ENCODE results near the gene PPP6R3.

Gene PPP6R3

DNA sequence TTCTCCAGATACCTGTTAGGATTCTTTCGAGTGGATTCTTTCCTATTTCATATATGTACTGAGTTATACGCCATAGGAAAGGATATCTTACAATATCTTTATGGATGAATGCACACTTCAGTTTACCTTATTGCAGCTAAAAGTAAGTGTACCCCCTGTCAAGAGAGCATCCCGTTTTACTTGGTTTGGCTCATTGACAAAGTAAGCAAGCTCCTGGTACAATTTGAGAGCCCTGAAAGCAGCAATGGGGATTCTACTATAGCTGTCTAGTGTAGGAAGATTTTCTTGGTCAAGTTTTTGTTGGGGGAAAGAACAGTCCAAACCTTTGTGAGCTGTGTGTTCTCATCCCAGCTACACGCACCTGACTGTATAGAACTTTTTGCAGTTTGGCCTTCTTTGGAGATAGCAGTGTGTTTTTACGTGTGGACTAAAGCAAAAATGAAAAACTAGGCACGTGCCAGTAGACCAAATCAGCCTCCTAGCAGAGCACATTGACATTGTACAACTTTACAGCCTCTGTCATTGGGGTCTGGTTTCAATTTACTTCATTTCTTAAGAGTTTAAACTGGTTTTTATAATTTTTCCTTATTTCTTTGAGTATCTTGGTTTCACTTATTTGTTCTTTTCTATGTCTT, 44.0 kb downstream of the PPP6R3 start:
- no peak overlapping the region for H3K18ac ChIP-seq (ENCODE audit: low read length)
- no peak overlapping the region for H3K4me3 ChIP-seq (ENCODE audit: low read depth, low read length)
- no peaks in the 10 kb centered on the region for H3K36me3 ChIP-seq (ENCODE audit: control insufficient read depth in 1 of 2, insufficient read depth in 2 of 2, low read length in 2 of 2)
- no peak overlapping the region for H2BK5ac ChIP-seq (ENCODE audit: low read depth, low read length, poor library complexity)
- no peaks in the 10 kb centered on the region for H3K9me3 ChIP-seq (ENCODE audit: insufficient read depth, low read depth, low read length)
- H4K91ac ChIP-seq (ENCODE audit: low read depth, low read length), result no peak overlapping the region
- H3K9ac ChIP-seq (ENCODE audit: low read length), result no peak overlapping the region
- H3K27ac ChIP-seq (ENCODE audit: low read depth, low read length), result no peak overlapping the region
- H3K27me3 ChIP-seq (ENCODE audit: insufficient read depth, low read length), result no peaks in the 10 kb centered on the region
- peaks cover 13% of the 10 kb centered on the region for H3K79me2 ChIP-seq (ENCODE audit: control insufficient read depth, insufficient read depth, low read length, poor library complexity)
- H4K8ac ChIP-seq (ENCODE audit: low read depth, low read length), result no peak overlapping the region
- no peak overlapping the region for H3K14ac ChIP-seq (ENCODE audit: low read length)
- no peak overlapping the region for H4K12ac ChIP-seq (ENCODE audit: low read depth, low read length)
- H2BK120ac ChIP-seq (ENCODE audit: insufficient read depth, low read length, poor library complexity), result no peak overlapping the region
- H3K4me1 ChIP-seq (ENCODE audit: control insufficient read depth in 1 of 2, insufficient read depth in 2 of 2, low read length in 2 of 2), result peaks cover 0 to 6% of the 10 kb centered on the region in 2 experiments
- no peak for DNase-seq
- no peak overlapping the region for H2AFZ ChIP-seq (ENCODE audit: insufficient read depth, low read length, poor library complexity)
- H3K4ac ChIP-seq (ENCODE audit: low read depth, low read length), result peak overlapping the region; percentile 47
- no peak overlapping the region for H3K4me2 ChIP-seq (ENCODE audit: low read length)
- no peak overlapping the region for H2AK5ac ChIP-seq (ENCODE audit: low read length)
- no peak overlapping the region for H3K23ac ChIP-seq (ENCODE audit: low read length)
- H3K79me1 ChIP-seq (ENCODE audit: low read length), result no peaks in the 10 kb centered on the region
- no peak overlapping the region for H2BK12ac ChIP-seq (ENCODE audit: low read length)
- no CpG with 5 or more reads among the region's 6 CpGs for WGBS (ENCODE audit: extremely low coverage, insufficient coverage, insufficient read length)

DNA sequence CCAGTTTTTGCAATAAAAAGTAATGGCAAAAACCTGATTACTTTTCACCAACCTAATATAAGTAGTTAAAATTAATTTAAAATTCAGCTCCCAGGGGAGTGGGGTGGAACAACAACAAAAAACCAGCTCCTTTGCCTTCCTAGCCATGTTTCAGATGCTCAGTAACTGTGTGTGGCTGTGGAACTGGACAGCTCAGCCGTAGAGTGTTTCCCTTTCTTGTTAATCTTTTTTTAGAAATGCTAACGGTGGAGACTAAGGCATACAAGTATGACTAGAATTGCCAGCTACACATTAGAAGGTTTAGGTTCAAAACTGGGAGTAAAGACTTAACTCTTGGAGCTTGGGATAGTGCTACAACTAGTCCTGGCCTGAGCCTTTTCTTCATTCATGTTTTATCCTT, 45.0 kb downstream of the PPP6R3 start:
- H2BK120ac ChIP-seq (ENCODE audit: insufficient read depth, low read length, poor library complexity), result no peak overlapping the region
- no peak overlapping the region for H2AK5ac ChIP-seq (ENCODE audit: low read length)
- DNase-seq, result no peak
- peaks cover 0 to 3% of the 10 kb centered on the region in 2 experiments for H3K36me3 ChIP-seq (ENCODE audit: control insufficient read depth in 1 of 2, insufficient read depth in 2 of 2, low read length in 2 of 2)
- no peak overlapping the region for H3K23ac ChIP-seq (ENCODE audit: low read length)
- no peak overlapping the region for H2AFZ ChIP-seq (ENCODE audit: insufficient read depth, low read length, poor library complexity)
- no peak overlapping the region for H3K27ac ChIP-seq (ENCODE audit: low read depth, low read length)
- H3K18ac ChIP-seq (ENCODE audit: low read length), result no peak overlapping the region
- no peak overlapping the region for H2BK12ac ChIP-seq (ENCODE audit: low read length)
- no peak overlapping the region for H3K4me3 ChIP-seq (ENCODE audit: low read depth, low read length)
- no peaks in the 10 kb centered on the region for H3K79me1 ChIP-seq (ENCODE audit: low read length)
- H3K4me2 ChIP-seq (ENCODE audit: low read length), result no peak overlapping the region
- H3K14ac ChIP-seq (ENCODE audit: low read length), result no peak overlapping the region
- H4K8ac ChIP-seq (ENCODE audit: low read depth, low read length), result no peak overlapping the region
- WGBS (ENCODE audit: extremely low coverage, insufficient coverage, insufficient read length), result no CpG with 5 or more reads among the region's 2 CpGs
- no peaks in the 10 kb centered on the region for H3K27me3 ChIP-seq (ENCODE audit: insufficient read depth, low read length)
- H3K4ac ChIP-seq (ENCODE audit: low read depth, low read length), result peak overlapping the region; percentile 6
- peaks cover 15% of the 10 kb centered on the region for H3K79me2 ChIP-seq (ENCODE audit: control insufficient read depth, insufficient read depth, low read length, poor library complexity)
- H3K9me3 ChIP-seq (ENCODE audit: insufficient read depth, low read depth, low read length), result no peaks in the 10 kb centered on the region
- no peak overlapping the region for H3K9ac ChIP-seq (ENCODE audit: low read length)
- H2BK5ac ChIP-seq (ENCODE audit: low read depth, low read length, poor library complexity), result no peak overlapping the region
- H3K4me1 ChIP-seq (ENCODE audit: control insufficient read depth in 1 of 2, insufficient read depth in 2 of 2, low read length in 2 of 2), result peaks cover 0 to 6% of the 10 kb centered on the region in 2 experiments
- H4K12ac ChIP-seq (ENCODE audit: low read depth, low read length), result no peak overlapping the region
- H4K91ac ChIP-seq (ENCODE audit: low read depth, low read length), result no peak overlapping the region

GRCh38 chr11:68506908-68507307, 46.4 kb downstream of the PPP6R3 start:
- Histone ChIP-seq H3K18ac (ENCODE audit: low read length) (no peak overlapping the region), H3K4me1 (ENCODE audit: control insufficient read depth in 1 of 2, insufficient read depth in 2 of 2, low read length in 2 of 2) (peaks cover 0 to 6% of the 10 kb centered on the region in 2 experiments), H3K23ac (ENCODE audit: low read length) (no peak overlapping the region), H2AK5ac (ENCODE audit: low read length) (no peak overlapping the region), H3K4ac (ENCODE audit: low read depth, low read length) (peak overlapping the region; percentile 99), H3K9ac (ENCODE audit: low read length) (no peak overlapping the region), H3K4me3 (ENCODE audit: low read depth, low read length) (no peak overlapping the region), H3K14ac (ENCODE audit: low read length) (no peak overlapping the region), H2AFZ (ENCODE audit: insufficient read depth, low read length, poor library complexity) (no peak overlapping the region), H3K27ac (ENCODE audit: low read depth, low read length) (no peak overlapping the region), H3K36me3 (ENCODE audit: control insufficient read depth in 1 of 2, insufficient read depth in 2 of 2, low read length in 2 of 2) (peaks cover 0 to 3% of the 10 kb centered on the region in 2 experiments), H2BK12ac (ENCODE audit: low read length) (no peak overlapping the region), H4K91ac (ENCODE audit: low read depth, low read length) (no peak overlapping the region), H2BK5ac (ENCODE audit: low read depth, low read length, poor library complexity) (no peak overlapping the region), H3K4me2 (ENCODE audit: low read length) (no peak overlapping the region), H2BK120ac (ENCODE audit: insufficient read depth, low read length, poor library complexity) (no peak overlapping the region), H4K12ac (ENCODE audit: low read depth, low read length) (no peak overlapping the region), H3K79me2 (ENCODE audit: control insufficient read depth, insufficient read depth, low read length, poor library complexity) (peaks cover 13% of the 10 kb centered on the region), H3K79me1 (ENCODE audit: low read length) (no peaks in the 10 kb centered on the region), H3K9me3 (ENCODE audit: insufficient read depth, low read depth, low read length) (no peaks in the 10 kb centered on the region), H4K8ac (ENCODE audit: low read depth, low read length) (no peak overlapping the region), H3K27me3 (ENCODE audit: insufficient read depth, low read length) (no peaks in the 10 kb centered on the region)
- no peak for DNase-seq
- WGBS (ENCODE audit: extremely low coverage, insufficient coverage, insufficient read length), result no CpG with 5 or more reads among the region's 3 CpGs

DNA sequence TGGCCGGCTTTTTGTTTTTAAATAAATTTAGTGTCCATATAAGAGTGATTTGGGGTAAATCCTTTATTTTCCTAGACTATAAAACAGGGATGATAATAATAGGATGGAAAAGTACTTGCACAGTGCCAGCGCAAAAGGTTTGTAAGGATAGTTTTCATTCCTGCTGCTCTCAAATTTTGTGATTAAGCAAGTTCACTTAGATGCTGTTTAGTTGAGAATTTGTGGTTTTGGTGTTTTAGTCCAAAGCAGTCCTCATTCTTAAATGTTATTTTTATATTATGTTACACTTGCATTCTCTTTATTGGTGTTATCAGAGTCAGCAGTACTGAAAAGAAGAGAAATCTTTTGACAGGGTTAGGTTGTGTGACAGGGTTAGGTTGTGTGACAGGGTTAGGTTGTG, 47.9 kb downstream of the PPP6R3 start:
- Histone ChIP-seq H3K4ac (ENCODE audit: low read depth, low read length) (no peak overlapping the region), H2BK12ac (ENCODE audit: low read length) (no peak overlapping the region), H4K12ac (ENCODE audit: low read depth, low read length) (no peak overlapping the region), H3K4me1 (ENCODE audit: control insufficient read depth in 1 of 2, insufficient read depth in 2 of 2, low read length in 2 of 2) (peaks cover 0 to 4% of the 10 kb centered on the region in 2 experiments), H3K9me3 (ENCODE audit: insufficient read depth, low read depth, low read length) (no peaks in the 10 kb centered on the region), H3K14ac (ENCODE audit: low read length) (no peak overlapping the region), H3K4me3 (ENCODE audit: low read depth, low read length) (no peak overlapping the region), H3K23ac (ENCODE audit: low read length) (no peak overlapping the region), H2BK5ac (ENCODE audit: low read depth, low read length, poor library complexity) (no peak overlapping the region), H3K27me3 (ENCODE audit: insufficient read depth, low read length) (no peaks in the 10 kb centered on the region), H3K79me2 (ENCODE audit: control insufficient read depth, insufficient read depth, low read length, poor library complexity) (peaks cover 11% of the 10 kb centered on the region), H3K36me3 (ENCODE audit: control insufficient read depth in 1 of 2, insufficient read depth in 2 of 2, low read length in 2 of 2) (peaks cover 0 to 3% of the 10 kb centered on the region in 2 experiments), H4K8ac (ENCODE audit: low read depth, low read length) (no peak overlapping the region), H3K18ac (ENCODE audit: low read length) (no peak overlapping the region), H2AFZ (ENCODE audit: insufficient read depth, low read length, poor library complexity) (no peak overlapping the region), H2AK5ac (ENCODE audit: low read length) (no peak overlapping the region), H3K4me2 (ENCODE audit: low read length) (no peak overlapping the region), H4K91ac (ENCODE audit: low read depth, low read length) (no peak overlapping the region), H3K27ac (ENCODE audit: low read depth, low read length) (no peak overlapping the region), H3K9ac (ENCODE audit: low read length) (no peak overlapping the region), H3K79me1 (ENCODE audit: low read length) (no peaks in the 10 kb centered on the region), H2BK120ac (ENCODE audit: insufficient read depth, low read length, poor library complexity) (no peak overlapping the region)
- no peak for DNase-seq
- WGBS (ENCODE audit: extremely low coverage, insufficient coverage, insufficient read length), result no CpG with 5 or more reads among the region's 2 CpGs

All from trophoblast cell (in vitro differentiated cells and primary cell).